ENCODE results near the gene DGKI.

DGKI gene

DNA sequence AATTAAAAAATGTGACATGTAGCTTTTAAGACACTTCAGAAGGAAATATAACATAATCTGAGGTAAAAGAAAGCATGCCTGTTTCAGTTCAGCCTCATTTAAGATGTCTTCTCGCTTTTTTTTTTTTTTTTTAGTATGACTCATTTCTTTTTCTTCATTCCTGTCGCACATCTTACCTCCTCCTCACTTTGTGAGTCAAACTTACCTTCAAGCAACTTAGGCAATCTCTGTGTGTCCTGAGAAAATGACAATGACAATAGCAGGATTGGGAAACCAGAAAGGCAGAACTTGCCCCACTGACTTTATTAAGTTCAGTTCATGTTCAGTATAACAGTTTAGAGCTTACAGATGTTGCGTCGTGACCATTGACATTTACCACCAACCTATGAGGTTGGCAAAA is 511.0 kb downstream of the DGKI start:
- H3K27ac ChIP-seq (ENCODE audit: low read depth, low read length), result no peak overlapping the region
- H3K4me2 ChIP-seq (ENCODE audit: low read length), result no peak overlapping the region
- no peaks in the 10 kb centered on the region for H3K36me3 ChIP-seq (ENCODE audit: control insufficient read depth, low read length)
- H4K20me1 ChIP-seq (ENCODE audit: control insufficient read depth, insufficient read depth, low read depth, low read length), result no peaks in the 10 kb centered on the region
- no peaks in the 10 kb centered on the region; the same call in 1 of the 2 replicates for H3K9me3 ChIP-seq (ENCODE audit: control insufficient read depth, insufficient read depth, low read length)
- no peaks in the 10 kb centered on the region for H3K4me1 ChIP-seq (ENCODE audit: control insufficient read depth, low read length)
- H3F3A ChIP-seq (ENCODE audit: control insufficient read depth, insufficient read depth), result no peaks in the 10 kb centered on the region
- no peaks in the 10 kb centered on the region for H3K9me2 ChIP-seq (replicated peaks; ENCODE audit: control insufficient read depth, low read length)
- TF ChIP-seq, protein P1, sequence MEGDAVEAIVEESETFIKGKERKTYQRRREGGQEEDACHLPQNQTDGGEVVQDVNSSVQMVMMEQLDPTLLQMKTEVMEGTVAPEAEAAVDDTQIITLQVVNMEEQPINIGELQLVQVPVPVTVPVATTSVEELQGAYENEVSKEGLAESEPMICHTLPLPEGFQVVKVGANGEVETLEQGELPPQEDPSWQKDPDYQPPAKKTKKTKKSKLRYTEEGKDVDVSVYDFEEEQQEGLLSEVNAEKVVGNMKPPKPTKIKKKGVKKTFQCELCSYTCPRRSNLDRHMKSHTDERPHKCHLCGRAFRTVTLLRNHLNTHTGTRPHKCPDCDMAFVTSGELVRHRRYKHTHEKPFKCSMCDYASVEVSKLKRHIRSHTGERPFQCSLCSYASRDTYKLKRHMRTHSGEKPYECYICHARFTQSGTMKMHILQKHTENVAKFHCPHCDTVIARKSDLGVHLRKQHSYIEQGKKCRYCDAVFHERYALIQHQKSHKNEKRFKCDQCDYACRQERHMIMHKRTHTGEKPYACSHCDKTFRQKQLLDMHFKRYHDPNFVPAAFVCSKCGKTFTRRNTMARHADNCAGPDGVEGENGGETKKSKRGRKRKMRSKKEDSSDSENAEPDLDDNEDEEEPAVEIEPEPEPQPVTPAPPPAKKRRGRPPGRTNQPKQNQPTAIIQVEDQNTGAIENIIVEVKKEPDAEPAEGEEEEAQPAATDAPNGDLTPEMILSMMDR (IDR thresholded peaks at IDR 0.05; ENCODE audit: low read depth, low read length, poor library complexity, severe bottlenecking), result no peak
- TF ChIP-seq EZH2phosphoT487 (IDR thresholded peaks at IDR 0.05; ENCODE audit: borderline replicate concordance, low read length), result no peak
- no peaks in the 10 kb centered on the region for H3K79me2 ChIP-seq (ENCODE audit: control insufficient read depth, low read length)
- H3K4me3 ChIP-seq (ENCODE audit: low read length), result no peak overlapping the region
- no peaks in the 10 kb centered on the region for H3K27me3 ChIP-seq (ENCODE audit: control insufficient read depth, low read length)

DNA sequence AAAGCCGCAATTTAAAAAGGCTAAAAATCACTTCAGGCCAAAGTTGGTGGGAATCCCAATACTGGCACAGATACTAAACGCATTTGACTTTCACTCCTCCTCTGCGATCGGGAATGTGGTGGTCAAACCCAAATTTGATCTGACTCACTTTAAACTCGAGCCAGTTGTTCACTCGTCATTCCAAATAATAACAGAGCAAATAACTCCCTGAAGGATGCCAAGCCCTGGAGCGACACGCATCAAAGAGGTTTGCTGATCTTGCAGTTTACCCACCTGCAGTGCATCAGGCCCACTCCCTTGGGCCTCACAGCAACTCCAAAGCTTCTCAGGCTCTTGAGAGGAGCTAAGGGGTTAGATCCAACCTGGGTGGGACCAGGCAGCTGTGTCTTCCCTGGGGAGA is 515.4 kb downstream of the DGKI start:
- Histone ChIP-seq H3K27me3 (ENCODE audit: control insufficient read depth, low read length) (no peaks in the 10 kb centered on the region), H3K79me2 (ENCODE audit: control insufficient read depth, low read length) (no peaks in the 10 kb centered on the region), H3K9me3 (ENCODE audit: control insufficient read depth, insufficient read depth, low read length) (no peaks in the 10 kb centered on the region; the same call in 1 of the 2 replicates), H3F3A (ENCODE audit: control insufficient read depth, insufficient read depth) (no peaks in the 10 kb centered on the region), H4K20me1 (ENCODE audit: control insufficient read depth, insufficient read depth, low read depth, low read length) (no peaks in the 10 kb centered on the region), H3K4me1 (ENCODE audit: control insufficient read depth, low read length) (no peaks in the 10 kb centered on the region), H3K36me3 (ENCODE audit: control insufficient read depth, low read length) (no peaks in the 10 kb centered on the region), H3K4me2 (ENCODE audit: low read length) (no peak overlapping the region), H3K9me2 (replicated peaks; ENCODE audit: control insufficient read depth, low read length) (no peaks in the 10 kb centered on the region), H3K4me3 (ENCODE audit: low read length) (no peak overlapping the region), H3K27ac (ENCODE audit: low read depth, low read length) (no peak overlapping the region)
- TF ChIP-seq, protein P1 (IDR thresholded peaks at IDR 0.05; ENCODE audit: low read depth, low read length, poor library complexity, severe bottlenecking), result no peak
- no peak for TF ChIP-seq EZH2phosphoT487 (IDR thresholded peaks at IDR 0.05; ENCODE audit: borderline replicate concordance, low read length)
